ENCODE measurements around the gene ELOB.

DNA sequence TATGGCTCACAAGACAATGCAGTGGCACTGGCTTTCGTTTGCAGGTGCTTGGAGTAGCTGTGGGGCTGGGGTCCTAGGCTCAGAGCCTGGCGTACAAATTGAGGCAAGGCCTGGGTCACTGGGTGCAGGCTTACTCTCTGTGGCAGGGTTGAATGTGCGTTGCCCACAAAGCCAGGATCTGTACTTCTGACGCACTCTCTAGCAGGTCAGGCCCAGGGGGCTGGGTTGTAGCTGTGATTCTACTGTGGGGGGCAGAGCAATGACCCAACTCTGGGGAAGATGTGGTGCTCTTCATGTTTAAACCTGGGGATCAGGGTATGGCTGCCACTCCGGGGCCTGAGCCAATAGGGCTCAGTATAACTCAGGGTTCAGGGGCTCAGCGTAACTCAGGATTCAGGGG lies 33.6 kb upstream of the ELOB start:
- no peak for TF ChIP-seq FOXM1 (CRISPR knock-in tag; IDR thresholded peaks at IDR 0.05)
- TF ChIP-seq RAD21 (CRISPR knock-in tag; IDR thresholded peaks at IDR 0.05): no peak
- TF ChIP-seq, protein P1, sequence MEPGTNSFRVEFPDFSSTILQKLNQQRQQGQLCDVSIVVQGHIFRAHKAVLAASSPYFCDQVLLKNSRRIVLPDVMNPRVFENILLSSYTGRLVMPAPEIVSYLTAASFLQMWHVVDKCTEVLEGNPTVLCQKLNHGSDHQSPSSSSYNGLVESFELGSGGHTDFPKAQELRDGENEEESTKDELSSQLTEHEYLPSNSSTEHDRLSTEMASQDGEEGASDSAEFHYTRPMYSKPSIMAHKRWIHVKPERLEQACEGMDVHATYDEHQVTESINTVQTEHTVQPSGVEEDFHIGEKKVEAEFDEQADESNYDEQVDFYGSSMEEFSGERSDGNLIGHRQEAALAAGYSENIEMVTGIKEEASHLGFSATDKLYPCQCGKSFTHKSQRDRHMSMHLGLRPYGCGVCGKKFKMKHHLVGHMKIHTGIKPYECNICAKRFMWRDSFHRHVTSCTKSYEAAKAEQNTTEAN (CRISPR knock-in tag; conservative IDR thresholded peaks at IDR 0.05): no peak
- TF ChIP-seq ATF1 (CRISPR knock-in tag; IDR thresholded peaks at IDR 0.05): no peak
- TF ChIP-seq ZNF263 (CRISPR knock-in tag; IDR thresholded peaks at IDR 0.05): no peak
- no peak for TF ChIP-seq FOXK1 (CRISPR knock-in tag; IDR thresholded peaks at IDR 0.05; ENCODE audit: borderline replicate concordance, low read depth)
- TF ChIP-seq, protein P2, sequence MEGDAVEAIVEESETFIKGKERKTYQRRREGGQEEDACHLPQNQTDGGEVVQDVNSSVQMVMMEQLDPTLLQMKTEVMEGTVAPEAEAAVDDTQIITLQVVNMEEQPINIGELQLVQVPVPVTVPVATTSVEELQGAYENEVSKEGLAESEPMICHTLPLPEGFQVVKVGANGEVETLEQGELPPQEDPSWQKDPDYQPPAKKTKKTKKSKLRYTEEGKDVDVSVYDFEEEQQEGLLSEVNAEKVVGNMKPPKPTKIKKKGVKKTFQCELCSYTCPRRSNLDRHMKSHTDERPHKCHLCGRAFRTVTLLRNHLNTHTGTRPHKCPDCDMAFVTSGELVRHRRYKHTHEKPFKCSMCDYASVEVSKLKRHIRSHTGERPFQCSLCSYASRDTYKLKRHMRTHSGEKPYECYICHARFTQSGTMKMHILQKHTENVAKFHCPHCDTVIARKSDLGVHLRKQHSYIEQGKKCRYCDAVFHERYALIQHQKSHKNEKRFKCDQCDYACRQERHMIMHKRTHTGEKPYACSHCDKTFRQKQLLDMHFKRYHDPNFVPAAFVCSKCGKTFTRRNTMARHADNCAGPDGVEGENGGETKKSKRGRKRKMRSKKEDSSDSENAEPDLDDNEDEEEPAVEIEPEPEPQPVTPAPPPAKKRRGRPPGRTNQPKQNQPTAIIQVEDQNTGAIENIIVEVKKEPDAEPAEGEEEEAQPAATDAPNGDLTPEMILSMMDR (CRISPR knock-in tag; IDR thresholded peaks at IDR 0.05): no peak
- TF ChIP-seq KDM1A (CRISPR knock-in tag; IDR thresholded peaks at IDR 0.05): no peak
- no peak for TF ChIP-seq POLR2A (IDR thresholded peaks at IDR 0.05; ENCODE audit: insufficient read depth in 1 of 2, low read depth in 2 of 2, low read length in 2 of 2)
- no peak for TF ChIP-seq CBX2 (IDR thresholded peaks at IDR 0.05; ENCODE audit: low read depth, low read length)
- TF ChIP-seq CBX2 (CRISPR knock-in tag; IDR thresholded peaks at IDR 0.05; ENCODE audit: low read depth): no peak

All from HepG2 (cell line).